PC-3 (cell line): ENCODE measurements around the gene PAX1. TPM values are rescaled to one million over a fixed set of nuclear protein-coding genes. Genes with fewer than 3 reads are reported as not detected.
A peak's percentile ranks its signal among the peaks of the same experiment; 100 is the strongest.

ENCODE experiments used
- ATAC-seq: fragments of 200-7000 bp; cut with Tn5 transposase; 2 replicates; pipeline ENCODE4 v1.9.1; 2020; ENCODE audit warnings: mild to moderate bottlenecking, moderate library complexity
- BruUV-seq: library from RNA; stranded (reverse); fragments of 400-500 nt; replicated peaks from 2 replicates; lab custom pipeline; 2021; lab: Mats Ljungman, UMichigan
- CTCF ChIA-PET: fragments of 300-600 bp; sonication (Branson Sonifier 250); formaldehyde crosslinking; loops from one replicate; lab custom pipeline; 2022; ENCODE audit warnings: antibody characterized with exemption; lab: Charles Lee
- POLR2A ChIA-PET: fragments of 300-600 bp; sonication (Branson Sonifier 250); formaldehyde crosslinking; loops from one replicate; lab custom pipeline; 2022; ENCODE audit warnings: antibody characterized with exemption; ENCODE audit not compliant: unreplicated experiment; lab: Charles Lee
- DNase-seq: peaks from one replicate; pipeline ENCODE4 v3.0.0-alpha.2; 2015
- H2AFZ ChIP-seq: fragments of 300-600 bp; sonication (generic); 2 replicates; pipeline ENCODE4 v1.6.0; 2016; ENCODE audit warnings: antibody characterized with exemption, low read length
- H3F3A ChIP-seq: fragments of 300-600 bp; sonication (generic); one replicate; pipeline ENCODE4 v1.6.0; 2017; ENCODE audit warnings: antibody characterized with exemption, low read length, control low read depth, mild to moderate bottlenecking; ENCODE audit not compliant: unreplicated experiment
- H3K27ac ChIP-seq: fragments of 300-600 bp; sonication (generic); 2 replicates; pipeline ENCODE4 v1.5.1; 2016; ENCODE audit warnings: mild to moderate bottlenecking, low read length
- H3K27me3 ChIP-seq: fragments of 300-600 bp; sonication (generic); 2 replicates; pipeline ENCODE4 v1.6.1; 2016; ENCODE audit warnings: low read length, mixed read lengths
- H3K36me3 ChIP-seq: fragments of 300-600 bp; sonication (generic); 2 replicates; pipeline ENCODE4 v1.6.1; 2016; ENCODE audit warnings: low read depth, mixed run types, low read length, mixed read lengths
- H3K4me1 ChIP-seq: fragments of 300-600 bp; sonication (generic); 2 replicates; pipeline ENCODE4 v1.5.1; 2016; ENCODE audit warnings: low read length; ENCODE audit not compliant: insufficient read depth
- H3K4me2 ChIP-seq: fragments of 300-600 bp; sonication (generic); 2 replicates; pipeline ENCODE4 v1.6.0; 2016; ENCODE audit warnings: low read length
- H3K4me3 ChIP-seq: fragments of 300-600 bp; sonication (generic); 2 replicates; pipeline ENCODE4 v1.5.1; 2016; ENCODE audit warnings: mild to moderate bottlenecking, low read length, mixed read lengths
- H3K79me2 ChIP-seq: fragments of 300-600 bp; sonication (generic); 2 replicates; pipeline ENCODE4 v1.6.1; 2017; ENCODE audit warnings: low read length, mixed read lengths
- H3K9ac ChIP-seq: fragments of 300-600 bp; sonication (generic); 2 replicates; pipeline ENCODE4 v1.6.0; 2016; ENCODE audit warnings: mild to moderate bottlenecking, low read length
- H3K9me2 ChIP-seq: fragments of 300-600 bp; sonication (generic); replicated peaks from 2 replicates; pipeline ENCODE4 v1.6.1; 2016; ENCODE audit warnings: mixed run types, low read length, mixed read lengths
- H3K9me3 ChIP-seq: fragments of 300-600 bp; sonication (generic); 2 replicates; pipeline ENCODE4 v1.6.1; 2016; ENCODE audit warnings: low read length, mixed read lengths
- H4K20me1 ChIP-seq: fragments of 300-600 bp; sonication (generic); 2 replicates; pipeline ENCODE4 v1.6.1; 2016; ENCODE audit warnings: low read length, mixed read lengths
- EZH2 ChIP-seq: fragments of 300-600 bp; sonication (generic); IDR thresholded peaks from one replicate; pipeline ENCODE4 v1.6.1; 2017; ENCODE audit warnings: antibody characterized with exemption, mild to moderate bottlenecking, low read length; ENCODE audit not compliant: unreplicated experiment
- EZH2phosphoT487 ChIP-seq: fragments of 300-600 bp; sonication (generic); IDR thresholded peaks from 2 replicates; pipeline ENCODE4 v1.6.1; 2018; ENCODE audit warnings: mild to moderate bottlenecking, antibody characterized with exemption, low read length, borderline replicate concordance
- intact Hi-C: fragments of 100-400 bp; cut with micrococcal nuclease; formaldehyde crosslinking; loops from 2 replicates; pipeline ENCODE4 v1.9.0; 2023
- total RNA-seq: library from RNA; depleted of rRNA; stranded (reverse); fragments of >200 nt; gene quantifications from 2 replicates; pipeline ENCODE4 v1.2.3, GENCODE V29; 2014
- TF ChIP-seq, protein P1 (sequence below): fragments of 300-600 bp; sonication (generic); conservative IDR thresholded peaks from 2 replicates; pipeline ENCODE4 v1.5.1; 2017; ENCODE audit warnings: antibody characterized with exemption, low read depth, mild to moderate bottlenecking, low read length

Gene PAX1
- total RNA-seq, 1 experiment from 2014 or later: not detected

- DNase-seq (no peak), ATAC-seq (no peak)
- H3K36me3 ChIP-seq: no peaks in the 10 kb centered on the region
- no peaks in the 10 kb centered on the region for H4K20me1 ChIP-seq
- CTCF ChIA-PET: no interaction called here
- no peak overlapping the region for H2AFZ ChIP-seq
- peaks cover 4% of the 10 kb centered on the region; the same call in 1 of the 2 replicates for H3K9me3 ChIP-seq
- intact Hi-C loops: no loop called here
- no peak overlapping the region for H3K4me3 ChIP-seq
- H3K27me3 ChIP-seq: 0 out of 2 replicates have a peak, but pooled peaks cover 8% of the 10 kb centered on the region
- no peak overlapping the region for H3K27ac ChIP-seq
- BruUV-seq: no TSS peak
- no peak overlapping the region for H3K4me2 ChIP-seq
- POLR2A ChIA-PET: no interaction called here
- no peaks in the 10 kb centered on the region for H3K4me1 ChIP-seq
- H3K9ac ChIP-seq: no peak overlapping the region
- H3K79me2 ChIP-seq: no peaks in the 10 kb centered on the region
- H3K9me2 ChIP-seq: no peaks in the 10 kb centered on the region
- H3F3A ChIP-seq: no peaks in the 10 kb centered on the region
- TF ChIP-seq EZH2phosphoT487: no peak
- no peak for TF ChIP-seq EZH2
- TF ChIP-seq, protein P1, sequence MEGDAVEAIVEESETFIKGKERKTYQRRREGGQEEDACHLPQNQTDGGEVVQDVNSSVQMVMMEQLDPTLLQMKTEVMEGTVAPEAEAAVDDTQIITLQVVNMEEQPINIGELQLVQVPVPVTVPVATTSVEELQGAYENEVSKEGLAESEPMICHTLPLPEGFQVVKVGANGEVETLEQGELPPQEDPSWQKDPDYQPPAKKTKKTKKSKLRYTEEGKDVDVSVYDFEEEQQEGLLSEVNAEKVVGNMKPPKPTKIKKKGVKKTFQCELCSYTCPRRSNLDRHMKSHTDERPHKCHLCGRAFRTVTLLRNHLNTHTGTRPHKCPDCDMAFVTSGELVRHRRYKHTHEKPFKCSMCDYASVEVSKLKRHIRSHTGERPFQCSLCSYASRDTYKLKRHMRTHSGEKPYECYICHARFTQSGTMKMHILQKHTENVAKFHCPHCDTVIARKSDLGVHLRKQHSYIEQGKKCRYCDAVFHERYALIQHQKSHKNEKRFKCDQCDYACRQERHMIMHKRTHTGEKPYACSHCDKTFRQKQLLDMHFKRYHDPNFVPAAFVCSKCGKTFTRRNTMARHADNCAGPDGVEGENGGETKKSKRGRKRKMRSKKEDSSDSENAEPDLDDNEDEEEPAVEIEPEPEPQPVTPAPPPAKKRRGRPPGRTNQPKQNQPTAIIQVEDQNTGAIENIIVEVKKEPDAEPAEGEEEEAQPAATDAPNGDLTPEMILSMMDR: no peak
These were observed 57.2 kb downstream of the PAX1 start for GRCh38 chr20:21762646-21763045.

GRCh38 chr20:21767200-21767738, 61.8 kb downstream of the PAX1 start:
- ATAC-seq (no peak), DNase-seq (no peak)
- Histone ChIP-seq H3K4me2 (no peak overlapping the region), H3K27ac (no peak overlapping the region), H4K20me1 (no peaks in the 10 kb centered on the region), H3K9me3 (no peaks in the 10 kb centered on the region), H3K9me2 (no peaks in the 10 kb centered on the region), H2AFZ (no peak overlapping the region), H3K27me3 (0 out of 2 replicates have a peak, but pooled peaks cover 8% of the 10 kb centered on the region), H3K36me3 (no peaks in the 10 kb centered on the region), H3K9ac (no peak overlapping the region), H3K4me1 (no peaks in the 10 kb centered on the region), H3K79me2 (no peaks in the 10 kb centered on the region), H3K4me3 (no peak overlapping the region), H3F3A (no peaks in the 10 kb centered on the region)
- ChIA-PET POLR2A (no interaction called here), CTCF (no interaction called here)
- intact Hi-C loops: no loop called here
- TF ChIP-seq EZH2phosphoT487 (no peak), EZH2 (no peak)
- TF ChIP-seq, protein P1: no peak
- BruUV-seq: no TSS peak

DNA sequence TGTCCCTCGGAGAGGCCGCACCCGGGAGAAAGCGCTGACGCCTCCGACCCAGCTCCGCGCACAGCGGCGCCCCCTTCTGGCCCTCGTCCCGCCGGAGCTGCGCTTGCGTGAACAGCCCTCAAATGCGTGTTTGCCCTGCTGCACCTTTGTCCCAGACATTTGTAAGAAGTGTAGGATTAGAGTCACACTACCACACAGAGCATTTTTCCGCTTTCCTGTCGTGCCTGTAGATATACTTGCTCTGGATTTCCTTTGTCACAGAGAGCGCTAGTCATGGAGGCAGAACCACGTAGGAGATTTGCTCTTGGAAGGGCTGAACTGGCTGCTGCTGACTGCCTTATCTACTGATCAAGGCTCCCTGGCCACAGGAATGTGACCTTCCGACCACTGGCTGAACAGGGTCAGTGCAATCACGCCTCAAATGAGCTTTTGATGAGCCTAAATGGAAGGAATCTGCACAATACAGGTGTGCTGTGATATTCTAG, 62.3 kb downstream of the PAX1 start:
- POLR2A ChIA-PET: no interaction called here
- no peaks in the 10 kb centered on the region for H3K9me3 ChIP-seq
- BruUV-seq: no TSS peak
- H3K36me3 ChIP-seq: no peaks in the 10 kb centered on the region
- no peak overlapping the region for H3K4me3 ChIP-seq
- ATAC-seq: no peak
- H3F3A ChIP-seq: no peaks in the 10 kb centered on the region
- CTCF ChIA-PET: no interaction called here
- no peak overlapping the region for H2AFZ ChIP-seq
- H3K27me3 ChIP-seq: 0 out of 2 replicates have a peak, but pooled peaks cover 8% of the 10 kb centered on the region
- H3K79me2 ChIP-seq: no peaks in the 10 kb centered on the region
- intact Hi-C loops: no loop called here
- H3K27ac ChIP-seq: no peak overlapping the region
- no peak overlapping the region for H3K9ac ChIP-seq
- H3K9me2 ChIP-seq: no peaks in the 10 kb centered on the region
- H3K4me1 ChIP-seq: no peaks in the 10 kb centered on the region
- H4K20me1 ChIP-seq: no peaks in the 10 kb centered on the region
- TF ChIP-seq, protein P1: peak; percentile 58
- TF ChIP-seq EZH2phosphoT487: no peak
- no peak for TF ChIP-seq EZH2
- no peak overlapping the region for H3K4me2 ChIP-seq
- DNase-seq: peak; percentile 4
